K562 (cell line): Measurements from ENCODE around the gene TNIP1. TPM values are rescaled to one million over a fixed set of nuclear protein-coding genes. Genes with fewer than 3 reads are reported as not detected.

Experiments
- ARID2 ChIP-seq: fragments of 450-650 bp; IDR thresholded peaks from 2 replicates; pipeline ENCODE4 v1.6.1; 2017; ENCODE audit warnings: antibody characterized with exemption, mild to moderate bottlenecking
- BCL6 ChIP-seq: fragments of 250-450 bp; sonication (Bioruptor Pico); IDR thresholded peaks from 2 replicates; pipeline ENCODE4 v1.4.0; 2020
- E2F3 ChIP-seq: fragments of 250-450 bp; sonication (Bioruptor Pico); IDR thresholded peaks from 2 replicates; pipeline ENCODE4 v1.4.0; 2020; ENCODE audit warnings: mild to moderate bottlenecking
- FOXM1 ChIP-seq, 2 experiments: fragments of 450-650 bp in 1 of 2; sonication (generic) in 1 of 2; formaldehyde crosslinking in 1 of 2; IDR thresholded peaks; 2 replicates each; pipeline versions ENCODE4 v1.6.1 to v1.9.0; 2017 to 2022; ENCODE audit warnings: low read depth in 2 of 2, mild to moderate bottlenecking in 2 of 2, missing genetic modification reagents in 1 of 2, moderate library complexity in 1 of 2
- HNRNPK ChIP-seq: fragments of 200-400 bp; formaldehyde crosslinking; IDR thresholded peaks from one replicate; pipeline ENCODE4 v1.6.1; 2018; ENCODE audit warnings: mild to moderate bottlenecking, low read depth, low read length; ENCODE audit not compliant: poor library complexity, severe bottlenecking
- HNRNPL ChIP-seq: fragments of 200-400 bp; formaldehyde crosslinking; IDR thresholded peaks from 2 replicates; pipeline ENCODE4 v1.6.1; 2017; ENCODE audit warnings: low read depth, mild to moderate bottlenecking, low read length
- MED1 ChIP-seq: sonication (generic); formaldehyde crosslinking; IDR thresholded peaks from 2 replicates; pipeline ENCODE4 v1.8.1; 2023; ENCODE audit warnings: missing genetic modification reagents, borderline replicate concordance
- NBN ChIP-seq: fragments of 450-650 bp; IDR thresholded peaks from 2 replicates; pipeline ENCODE4 v1.6.1; 2016; ENCODE audit warnings: low read depth, mild to moderate bottlenecking
- PHB2 ChIP-seq: fragments of 450-650 bp; IDR thresholded peaks from 2 replicates; pipeline ENCODE4 v1.6.1; 2017; ENCODE audit warnings: low read depth
- PML ChIP-seq: IDR thresholded peaks from 2 replicates; pipeline ENCODE4 v1.6.1; 2012; ENCODE audit warnings: low read length, inconsistent platforms
- POLR3A ChIP-seq: IDR thresholded peaks from 2 replicates; pipeline ENCODE4 v1.6.1; 2011; ENCODE audit warnings: borderline replicate concordance, mild to moderate bottlenecking, moderate library complexity; ENCODE audit not compliant: insufficient read length, insufficient read depth; ENCODE audit errors: extremely low read depth
- RNF2 ChIP-seq: sonication (generic); IDR thresholded peaks from 2 replicates; pipeline ENCODE4 v1.6.1; 2016
- SMAD1 ChIP-seq: fragments of 150-350 bp; IDR thresholded peaks from 2 replicates; pipeline ENCODE4 v1.6.1; 2014; ENCODE audit warnings: low read length, low read depth; ENCODE audit not compliant: partially characterized antibody
- SMARCE1 ChIP-seq: fragments of 450-650 bp; IDR thresholded peaks from 2 replicates; pipeline ENCODE4 v1.7.1; 2016; ENCODE audit warnings: mild to moderate bottlenecking
- U2AF1 ChIP-seq: fragments of 200-400 bp; formaldehyde crosslinking; optimal IDR thresholded peaks from 2 replicates; pipeline ENCODE3; 2017; ENCODE audit warnings: mild to moderate bottlenecking, low read depth, low read length, moderate library complexity
- ZBTB1 ChIP-seq: sonication (generic); formaldehyde crosslinking; IDR thresholded peaks from 2 replicates; pipeline ENCODE4 v1.8.1; 2023; ENCODE audit warnings: missing genetic modification reagents, low read depth, mild to moderate bottlenecking, borderline replicate concordance
- ZBTB49 ChIP-seq: sonication (generic); formaldehyde crosslinking; IDR thresholded peaks from 2 replicates; pipeline ENCODE4 v1.8.0; 2022; ENCODE audit warnings: missing genetic modification reagents, mild to moderate bottlenecking, borderline replicate concordance
- ZNF121 ChIP-seq: sonication (generic); formaldehyde crosslinking; conservative IDR thresholded peaks from 2 replicates; pipeline ENCODE4 v1.8.0; 2022; ENCODE audit warnings: missing genetic modification reagents
- ZNF133 ChIP-seq: fragments of 250-450 bp; sonication (Bioruptor Pico); IDR thresholded peaks from 2 replicates; pipeline ENCODE4 v1.4.0; 2020; ENCODE audit warnings: mild to moderate bottlenecking
- ZNF232 ChIP-seq: sonication (generic); formaldehyde crosslinking; IDR thresholded peaks from 2 replicates; pipeline ENCODE4 v1.8.0; 2022; ENCODE audit warnings: mild to moderate bottlenecking, missing genetic modification reagents
- ZNF24 ChIP-seq: fragments of 450-650 bp; IDR thresholded peaks from 2 replicates; pipeline ENCODE4 v1.6.1; 2016
- ZNF41 ChIP-seq: fragments of 250-450 bp; sonication (Bioruptor Pico); conservative IDR thresholded peaks from 2 replicates; pipeline ENCODE4 v1.4.0; 2020; ENCODE audit warnings: mild to moderate bottlenecking
- ZNF507 ChIP-seq: conservative IDR thresholded peaks from 2 replicates; pipeline ENCODE4 v1.6.1; 2017; ENCODE audit warnings: missing genetic modification characterization, missing compliant biosample characterization
- ZNF551 ChIP-seq: fragments of 250-450 bp; sonication (Bioruptor Pico); IDR thresholded peaks from 2 replicates; pipeline ENCODE4 v1.5.0; 2021; ENCODE audit warnings: mild to moderate bottlenecking, moderate library complexity
- ZNF696 ChIP-seq: fragments of 250-450 bp; sonication (Bioruptor Pico); conservative IDR thresholded peaks from 2 replicates; pipeline ENCODE4 v1.4.0; 2020; ENCODE audit warnings: mild to moderate bottlenecking, moderate library complexity
- ZZZ3 ChIP-seq: fragments of 450-650 bp; IDR thresholded peaks from 2 replicates; pipeline ENCODE4 v1.6.1; 2016; ENCODE audit warnings: antibody characterized with exemption, mild to moderate bottlenecking, moderate library complexity
- polyA plus RNA-seq, 8 experiments: library from polyadenylated mRNA; depleted of rRNA in 4 of 8; stranded (reverse) in 5 of 8; unstranded in 3 of 8; fragments of >200 nt; fragmentation: Nextera tagmentation in 2 of 8; fragmentation: Illumina TruSeq in 1 of 8; extraction: Ambion mirVana in 2 of 8; extraction: Trizol in 1 of 8; gene quantifications; 2 replicates each; pipeline versions ENCODE4 v1.2.1 to v1.2.3, GENCODE V29; 2011 to 2014; ENCODE audit warnings: inconsistent platforms in 1 of 8, missing spikeins in 1 of 8
- total RNA-seq, 7 experiments: library from RNA; depleted of rRNA in 6 of 7; stranded (reverse); fragments of >200 nt in 6 of 7; fragmentation: Illumina TruSeq in 2 of 7; extraction: Trizol in 2 of 7; gene quantifications; 2 replicates each; pipeline versions ENCODE4 v1.2.1 to v1.2.3, GENCODE V29; 2011 to 2021; ENCODE audit warnings: low replicate concordance in 1 of 7
- TF ChIP-seq, protein P1 (sequence below): sonication (generic); formaldehyde crosslinking; IDR thresholded peaks from 2 replicates; pipeline ENCODE4 v1.9.0; 2022; ENCODE audit warnings: mild to moderate bottlenecking, missing genetic modification reagents
- TF ChIP-seq, protein P2 (sequence below): sonication (generic); formaldehyde crosslinking; IDR thresholded peaks from 2 replicates; pipeline ENCODE4 v1.8.0; 2022; ENCODE audit warnings: missing genetic modification reagents, mild to moderate bottlenecking, borderline replicate concordance

The TNIP1 gene
- total and polyA plus RNA-seq, 9 of the 15 experiments (the other 6 are each of a cell fraction or from before 2014, with no cell fraction given) = 0.46 to 41.0 (median 24.6) TPM

DNA sequence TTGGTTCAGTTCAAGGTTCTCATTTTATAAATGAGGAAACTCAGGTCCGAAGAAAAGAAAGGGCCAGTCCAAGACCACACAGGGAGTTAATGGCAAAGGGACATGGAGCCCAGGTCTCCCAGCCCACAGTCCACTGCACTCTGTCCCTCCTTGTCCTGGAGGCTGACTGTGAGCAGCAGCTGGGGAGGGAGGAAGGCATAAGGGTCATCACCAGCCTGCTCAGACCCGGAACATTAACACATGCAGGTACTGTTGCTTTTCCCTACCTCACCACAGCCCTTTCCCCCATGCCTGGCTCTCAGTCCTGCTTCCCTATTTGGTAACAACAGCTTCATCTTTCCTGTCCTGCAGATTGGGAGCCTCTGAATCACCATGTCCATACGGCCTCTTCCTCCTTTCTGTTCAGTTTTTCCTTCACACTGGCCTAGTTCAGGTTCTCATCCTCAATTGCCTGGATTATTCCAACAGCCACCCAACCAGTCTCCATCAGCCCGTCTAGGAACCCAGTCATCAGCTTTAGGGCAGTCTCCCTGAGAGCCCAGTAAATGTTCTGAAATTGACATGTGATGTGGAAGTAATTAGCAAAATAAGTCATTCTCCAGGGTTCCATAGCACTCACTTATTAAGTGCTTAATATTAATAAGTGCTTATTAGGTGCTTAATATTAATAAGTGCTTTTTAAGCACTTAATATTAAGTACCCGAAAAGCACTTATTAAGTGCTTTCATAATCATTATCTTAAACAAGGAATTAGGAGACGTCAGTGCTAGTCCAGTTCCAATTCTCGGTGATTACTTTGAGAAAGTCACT is 56.2 kb downstream of the TNIP1 start (continued):
- TF ChIP-seq E2F3 (CRISPR knock-in tag) (no peak), ZNF41 (no peak), HNRNPK (no peak), ZNF121 (CRISPR knock-in tag) (peak; percentile 60; the same call in 1 of the 2 replicates), ZZZ3 (no peak), ZNF232 (CRISPR knock-in tag) (peak; percentile 98), POLR3A (no peak), ZBTB49 (CRISPR knock-in tag) (peak; percentile 96), ZNF696 (no peak), SMAD1 (no peak), ZNF133 (CRISPR knock-in tag) (no peak), ZNF507 (no peak), ZNF24 (no peak), ZBTB1 (CRISPR knock-in tag) (no peak), BCL6 (no peak), U2AF1 (no peak), RNF2 (no peak), PML (no peak), NBN (no peak), MED1 (no peak), HNRNPL (no peak), FOXM1 (IDR thresholded peaks at IDR 0.05; ENCODE audit: low read depth) (no peak), FOXM1 (CRISPR knock-in tag; IDR thresholded peaks at IDR 0.05; ENCODE audit: low read depth) (no peak), ARID2 (no peak), SMARCE1 (no peak), ZNF551 (CRISPR knock-in tag) (no peak), PHB2 (no peak)
- TF ChIP-seq, protein P1, sequence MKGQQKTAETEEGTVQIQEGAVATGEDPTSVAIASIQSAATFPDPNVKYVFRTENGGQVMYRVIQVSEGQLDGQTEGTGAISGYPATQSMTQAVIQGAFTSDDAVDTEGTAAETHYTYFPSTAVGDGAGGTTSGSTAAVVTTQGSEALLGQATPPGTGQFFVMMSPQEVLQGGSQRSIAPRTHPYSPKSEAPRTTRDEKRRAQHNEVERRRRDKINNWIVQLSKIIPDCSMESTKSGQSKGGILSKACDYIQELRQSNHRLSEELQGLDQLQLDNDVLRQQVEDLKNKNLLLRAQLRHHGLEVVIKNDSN (CRISPR knock-in tag) = no peak
- TF ChIP-seq, protein P2, sequence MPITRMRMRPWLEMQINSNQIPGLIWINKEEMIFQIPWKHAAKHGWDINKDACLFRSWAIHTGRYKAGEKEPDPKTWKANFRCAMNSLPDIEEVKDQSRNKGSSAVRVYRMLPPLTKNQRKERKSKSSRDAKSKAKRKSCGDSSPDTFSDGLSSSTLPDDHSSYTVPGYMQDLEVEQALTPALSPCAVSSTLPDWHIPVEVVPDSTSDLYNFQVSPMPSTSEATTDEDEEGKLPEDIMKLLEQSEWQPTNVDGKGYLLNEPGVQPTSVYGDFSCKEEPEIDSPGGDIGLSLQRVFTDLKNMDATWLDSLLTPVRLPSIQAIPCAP (CRISPR knock-in tag) = peak; percentile 97
